GM12873 (cell line): ENCODE data around the gene RBMX.

Source experiments
- TF ChIP-seq, protein P1 (sequence below): IDR thresholded peaks from 2 replicates; pipeline ENCODE4 v1.5.1; 2012; ENCODE audit warnings: low read depth, mild to moderate bottlenecking, moderate library complexity, low read length, control low read depth; ENCODE audit not compliant: insufficient read depth; ENCODE audit errors: missing control alignments

RBMX gene

DNA sequence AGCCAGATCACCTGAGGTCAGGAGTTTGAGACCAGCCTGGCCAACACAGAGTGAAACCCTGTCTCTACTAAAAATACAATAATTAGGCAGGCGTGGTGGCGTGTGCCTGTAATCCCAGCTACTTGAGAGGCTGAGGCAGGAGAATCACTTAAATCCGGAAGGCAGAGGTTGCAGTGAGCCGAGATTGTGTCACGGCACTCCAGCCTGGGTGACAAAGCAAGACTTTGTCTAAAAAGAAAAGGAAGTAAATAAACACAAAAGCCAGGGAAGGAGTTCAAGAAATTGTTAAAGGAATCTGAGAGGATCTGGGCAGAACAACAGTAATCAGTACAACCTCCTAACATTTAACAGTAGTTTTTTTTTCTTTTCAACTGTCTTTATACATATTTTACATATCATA lies 51.1 kb downstream of the RBMX start:
- TF ChIP-seq, protein P1, sequence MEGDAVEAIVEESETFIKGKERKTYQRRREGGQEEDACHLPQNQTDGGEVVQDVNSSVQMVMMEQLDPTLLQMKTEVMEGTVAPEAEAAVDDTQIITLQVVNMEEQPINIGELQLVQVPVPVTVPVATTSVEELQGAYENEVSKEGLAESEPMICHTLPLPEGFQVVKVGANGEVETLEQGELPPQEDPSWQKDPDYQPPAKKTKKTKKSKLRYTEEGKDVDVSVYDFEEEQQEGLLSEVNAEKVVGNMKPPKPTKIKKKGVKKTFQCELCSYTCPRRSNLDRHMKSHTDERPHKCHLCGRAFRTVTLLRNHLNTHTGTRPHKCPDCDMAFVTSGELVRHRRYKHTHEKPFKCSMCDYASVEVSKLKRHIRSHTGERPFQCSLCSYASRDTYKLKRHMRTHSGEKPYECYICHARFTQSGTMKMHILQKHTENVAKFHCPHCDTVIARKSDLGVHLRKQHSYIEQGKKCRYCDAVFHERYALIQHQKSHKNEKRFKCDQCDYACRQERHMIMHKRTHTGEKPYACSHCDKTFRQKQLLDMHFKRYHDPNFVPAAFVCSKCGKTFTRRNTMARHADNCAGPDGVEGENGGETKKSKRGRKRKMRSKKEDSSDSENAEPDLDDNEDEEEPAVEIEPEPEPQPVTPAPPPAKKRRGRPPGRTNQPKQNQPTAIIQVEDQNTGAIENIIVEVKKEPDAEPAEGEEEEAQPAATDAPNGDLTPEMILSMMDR, result no peak

DNA sequence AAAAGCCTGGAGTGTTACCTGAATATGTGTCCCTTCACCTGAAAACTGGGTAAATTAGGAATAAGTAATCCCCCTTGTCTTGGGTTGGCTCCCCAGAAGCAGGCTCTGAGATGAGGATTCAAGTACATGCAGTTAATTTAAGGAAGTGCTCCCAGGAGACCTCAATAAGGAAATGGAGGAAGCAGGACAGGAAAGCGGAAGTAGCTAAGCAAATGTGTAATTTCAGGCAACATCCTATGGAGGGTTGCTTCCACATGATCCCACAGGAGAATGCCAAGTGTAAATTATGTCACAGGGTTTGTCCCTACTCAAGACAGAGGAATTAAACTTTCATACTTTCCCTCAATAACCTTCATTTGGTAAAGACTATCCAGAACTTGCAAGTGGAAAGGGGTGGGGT lies 51.7 kb downstream of the RBMX start:
- TF ChIP-seq, protein P1, result no peak

DNA sequence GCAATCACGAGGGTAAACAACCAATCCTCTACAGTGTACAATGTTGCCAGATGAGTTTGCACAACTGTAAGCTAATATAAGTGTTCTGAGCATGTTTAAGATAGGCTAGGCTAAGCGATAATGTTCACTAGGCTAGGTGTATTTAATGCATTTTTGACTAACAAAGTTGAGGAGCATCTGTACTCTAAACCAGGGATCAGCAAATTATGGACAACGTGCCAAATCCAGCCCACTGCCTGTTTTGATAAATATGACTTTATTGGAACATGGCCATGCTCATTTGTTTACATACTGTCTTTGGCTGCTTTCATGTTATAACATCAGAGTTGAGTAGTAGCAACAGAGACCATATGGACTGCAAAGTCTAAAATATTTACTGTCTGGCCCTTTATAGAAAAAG lies 53.5 kb downstream of the RBMX start:
- TF ChIP-seq, protein P1, result no peak

DNA sequence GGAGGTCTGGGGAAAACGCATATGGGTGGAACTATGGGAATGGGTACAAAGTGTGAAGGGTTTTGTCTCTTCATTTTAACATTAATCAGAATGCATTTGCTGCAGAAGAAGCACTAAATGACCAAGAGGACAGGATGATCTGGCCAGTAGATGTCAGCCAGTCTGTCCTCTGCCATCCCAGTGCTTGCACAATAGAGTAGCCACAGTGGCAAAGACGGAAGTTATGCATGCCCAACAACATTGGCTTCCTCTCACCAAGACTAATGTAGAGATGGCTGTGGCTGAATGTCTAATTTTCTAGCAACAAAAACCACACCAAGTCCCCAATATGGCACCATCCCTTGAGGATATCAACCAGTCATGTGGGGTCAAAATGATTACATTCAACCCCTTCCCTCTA lies 54.8 kb downstream of the RBMX start:
- TF ChIP-seq, protein P1, result no peak
